ENCODE measurements around the gene PNPT1.
"Not testable (repeated sequence)": the region's sequence is repeated elsewhere in the genome, so short reads cannot be mapped to it uniquely, and the experiment has no call there.

The PNPT1 gene

GRCh38 chr2:55596795-55597194, 96.8 kb downstream of the PNPT1 start:
- DNase-seq (ENCODE audit: low read depth), result not testable (repeated sequence)

- DNase-seq (ENCODE audit: low read depth), result no peak
Observed at GRCh38 chr2:55595536-55595935, 98.1 kb downstream of the PNPT1 start.

GRCh38 chr2:55592130-55592529, 101.5 kb downstream of the PNPT1 start:
- DNase-seq (ENCODE audit: low read depth), result no peak

GRCh38 chr2:55590810-55591440, 102.7 kb downstream of the PNPT1 start:
- no peak for DNase-seq (ENCODE audit: low read depth)

- no peak for DNase-seq (ENCODE audit: low read depth)
Observed at GRCh38 chr2:55585451-55586080, 108.1 kb downstream of the PNPT1 start.

All from activated T-cell treated with anti-CD3 and anti-CD28 coated beads for 24 hours (primary cell).